Tibial artery (tissue), 4 donors: Measurements from ENCODE around the gene SUGCT.

Experiments
- DNase-seq, 2 donors: peaks; one replicate each; pipeline ENCODE4 v3.0.0-alpha.2; 2019
- H3K27ac ChIP-seq, 2 donors: fragments of 200-600 bp; sonication (generic) in 1 of 2; 1 replicate in 1 of 2; 2 replicates in 1 of 2; pipeline ENCODE4 v1.5.1; 2018 to 2019; ENCODE audit warnings: mild to moderate bottlenecking in 1 of 2
- H3K27me3 ChIP-seq, 2 donors: fragments of 200-600 bp; sonication (generic) in 1 of 2; one replicate each; pipeline versions ENCODE4 v1.5.1 to v1.6.0; 2016 to 2019
- H3K36me3 ChIP-seq, 3 donors: fragments of 200-600 bp; sonication (generic) in 2 of 3; one replicate each; pipeline ENCODE4 v1.5.1; 2016 to 2019; ENCODE audit warnings: mild to moderate bottlenecking in 2 of 3
- H3K4me1 ChIP-seq, 4 donors: fragments of 200-600 bp; sonication (generic) in 2 of 4; 1 replicate in 3 of 4; 2 replicates in 1 of 4; pipeline ENCODE4 v1.5.1; 2016 to 2019
- H3K4me3 ChIP-seq, 2 donors: fragments of 200-600 bp; sonication (generic) in 1 of 2; 1 replicate in 1 of 2; 2 replicates in 1 of 2; pipeline ENCODE4 v1.5.1; 2018 to 2019; ENCODE audit warnings: mild to moderate bottlenecking in 2 of 2
- H3K9me3 ChIP-seq, 3 donors: fragments of 200-600 bp; sonication (generic) in 1 of 3; one replicate each; pipeline ENCODE4 v1.5.1; 2016 to 2019
- intact Hi-C: fragments of 100-400 bp; cut with DNase I; formaldehyde crosslinking; loops from one replicate; pipeline ENCODE4 v1.15.0; 2023; ENCODE audit warnings: low total_unique reads
- TF ChIP-seq, protein P1 (sequence below), 2 experiments: fragments of 200-600 bp in 1 of 2; fragments of 450-650 bp in 1 of 2; IDR thresholded peaks; one replicate each; pipeline ENCODE4 v1.5.1; 2017 to 2019; ENCODE audit warnings: antibody characterized with exemption in 2 of 2, mild to moderate bottlenecking in 1 of 2, moderate library complexity in 1 of 2

The SUGCT gene

DNA sequence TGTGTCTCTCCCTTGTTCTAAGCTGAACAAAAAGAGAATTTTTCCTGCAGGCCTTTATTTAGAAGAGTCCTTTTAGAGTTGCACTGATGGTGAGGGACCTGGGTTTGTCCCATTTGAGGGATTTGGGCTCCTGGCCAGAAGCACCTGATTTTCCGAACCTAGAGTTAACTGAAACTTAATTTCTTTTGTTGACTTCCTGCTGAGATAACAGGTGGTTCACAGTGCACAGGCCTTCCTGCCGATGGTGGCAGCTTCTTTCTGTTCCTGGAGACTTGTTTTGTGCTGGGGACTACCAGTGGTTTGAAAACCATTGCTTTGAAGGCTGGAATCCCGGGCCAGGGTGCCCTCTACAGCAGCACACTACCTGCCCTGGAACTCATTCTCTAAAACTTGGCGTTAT is 99.2 kb downstream of the SUGCT start:
- H3K36me3 ChIP-seq: no peaks in the 10 kb centered on the region
- no peak for DNase-seq
- H3K4me3 ChIP-seq: no peak overlapping the region
- no peak overlapping the region for H3K27ac ChIP-seq
- no peaks in the 10 kb centered on the region for H3K9me3 ChIP-seq
- H3K4me1 ChIP-seq: peaks cover 0 to 8% (median 0%) of the 10 kb centered on the region in 4 donors
- H3K27me3 ChIP-seq: no peaks in the 10 kb centered on the region
- TF ChIP-seq, protein P1, sequence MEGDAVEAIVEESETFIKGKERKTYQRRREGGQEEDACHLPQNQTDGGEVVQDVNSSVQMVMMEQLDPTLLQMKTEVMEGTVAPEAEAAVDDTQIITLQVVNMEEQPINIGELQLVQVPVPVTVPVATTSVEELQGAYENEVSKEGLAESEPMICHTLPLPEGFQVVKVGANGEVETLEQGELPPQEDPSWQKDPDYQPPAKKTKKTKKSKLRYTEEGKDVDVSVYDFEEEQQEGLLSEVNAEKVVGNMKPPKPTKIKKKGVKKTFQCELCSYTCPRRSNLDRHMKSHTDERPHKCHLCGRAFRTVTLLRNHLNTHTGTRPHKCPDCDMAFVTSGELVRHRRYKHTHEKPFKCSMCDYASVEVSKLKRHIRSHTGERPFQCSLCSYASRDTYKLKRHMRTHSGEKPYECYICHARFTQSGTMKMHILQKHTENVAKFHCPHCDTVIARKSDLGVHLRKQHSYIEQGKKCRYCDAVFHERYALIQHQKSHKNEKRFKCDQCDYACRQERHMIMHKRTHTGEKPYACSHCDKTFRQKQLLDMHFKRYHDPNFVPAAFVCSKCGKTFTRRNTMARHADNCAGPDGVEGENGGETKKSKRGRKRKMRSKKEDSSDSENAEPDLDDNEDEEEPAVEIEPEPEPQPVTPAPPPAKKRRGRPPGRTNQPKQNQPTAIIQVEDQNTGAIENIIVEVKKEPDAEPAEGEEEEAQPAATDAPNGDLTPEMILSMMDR (IDR thresholded peaks at IDR 0.05): no peak
- intact Hi-C loops: loop anchor here (10.0 kb wide), 2 partner anchors 371 to 531 kb away; no protein-coding TSS in a partner anchor

DNA sequence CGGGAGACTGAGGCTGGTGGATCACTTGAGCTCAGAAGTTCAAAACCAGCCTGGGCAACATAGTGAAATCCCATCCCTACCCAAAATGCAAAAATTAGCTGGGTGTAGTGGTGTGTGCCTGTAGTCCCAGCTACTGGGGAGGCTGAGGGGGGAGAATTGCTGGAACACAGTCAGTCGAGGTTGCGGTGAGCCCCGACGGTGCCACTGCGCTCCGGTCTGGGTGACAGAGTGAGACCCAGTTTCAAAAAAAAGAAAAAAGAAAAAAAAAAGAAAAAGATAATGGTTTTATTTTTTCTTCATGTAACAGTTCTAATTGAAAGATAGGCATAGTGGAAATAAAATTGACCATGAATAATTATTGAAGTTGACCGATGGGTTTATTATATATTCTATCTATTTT is 99.9 kb downstream of the SUGCT start:
- no peaks in the 10 kb centered on the region for H3K36me3 ChIP-seq
- TF ChIP-seq, protein P1 (IDR thresholded peaks at IDR 0.05): no peak
- DNase-seq: no peak
- H3K4me1 ChIP-seq: peaks cover 0 to 8% (median 0%) of the 10 kb centered on the region in 4 donors
- H3K27ac ChIP-seq: no peak overlapping the region
- no peaks in the 10 kb centered on the region for H3K27me3 ChIP-seq
- intact Hi-C loops: loop anchor here (10.0 kb wide), 2 partner anchors 370 to 530 kb away; no protein-coding TSS in a partner anchor
- no peak overlapping the region for H3K4me3 ChIP-seq
- H3K9me3 ChIP-seq: no peaks in the 10 kb centered on the region

DNA sequence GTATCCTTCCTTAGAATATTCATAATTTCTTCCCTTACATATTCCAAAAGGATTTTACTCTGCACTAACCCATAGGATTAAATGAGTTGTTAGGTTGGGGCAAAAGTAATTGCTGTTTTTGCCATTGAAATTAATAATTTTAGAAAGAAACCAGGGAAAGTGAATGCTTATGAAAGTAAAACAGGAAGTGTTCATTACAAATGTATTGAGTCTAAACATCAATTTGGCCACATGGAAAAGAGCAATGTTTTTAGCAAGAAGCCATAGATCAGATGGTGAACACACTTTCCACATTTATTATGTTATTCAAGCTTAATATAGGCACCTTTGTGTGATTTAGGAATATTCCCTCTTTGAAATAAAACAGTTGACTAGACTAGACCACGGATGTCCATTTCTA is 102.9 kb downstream of the SUGCT start:
- TF ChIP-seq, protein P1 (IDR thresholded peaks at IDR 0.05): no peak
- Histone ChIP-seq H3K27ac (no peak overlapping the region), H3K27me3 (no peaks in the 10 kb centered on the region), H3K4me1 (peaks cover 0 to 1% (median 0%) of the 10 kb centered on the region in 4 donors), H3K9me3 (no peaks in the 10 kb centered on the region), H3K36me3 (no peaks in the 10 kb centered on the region), H3K4me3 (no peak overlapping the region)
- intact Hi-C loops: loop anchor here (10.0 kb wide), 2 partner anchors 367 to 527 kb away; no protein-coding TSS in a partner anchor
- DNase-seq: no peak

DNA sequence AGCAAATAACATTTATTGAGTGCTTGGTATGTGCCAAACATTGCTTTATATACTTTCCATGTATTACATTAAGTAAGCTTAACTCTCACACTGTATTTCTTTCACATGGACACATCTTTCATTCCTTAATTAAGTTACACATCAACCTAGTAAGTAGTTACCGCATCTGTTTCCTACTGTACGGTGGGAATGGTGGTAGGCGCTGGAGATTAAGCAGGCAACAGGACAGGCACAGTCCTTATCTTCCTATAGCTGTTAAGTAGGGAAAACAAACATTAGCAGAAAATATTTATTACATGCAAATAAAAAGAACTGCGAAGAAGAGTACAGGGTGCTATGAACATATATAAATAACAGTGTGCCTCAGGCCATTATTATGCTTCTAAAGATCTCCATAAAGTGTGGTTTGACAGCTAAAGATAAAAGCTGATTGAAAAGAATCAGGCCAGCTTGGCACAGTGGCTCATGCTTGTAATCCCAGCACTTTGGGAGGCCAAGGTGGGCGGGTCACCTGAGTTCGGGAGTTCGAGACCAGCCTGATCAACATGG is 105.0 kb downstream of the SUGCT start:
- Histone ChIP-seq H3K27ac (no peak overlapping the region), H3K9me3 (no peaks in the 10 kb centered on the region), H3K4me3 (no peak overlapping the region), H3K4me1 (no peaks in the 10 kb centered on the region), H3K36me3 (no peaks in the 10 kb centered on the region), H3K27me3 (no peaks in the 10 kb centered on the region)
- intact Hi-C loops: loop anchor here (10.0 kb wide), 2 partner anchors 365 to 525 kb away; no protein-coding TSS in a partner anchor
- DNase-seq: no peak
- TF ChIP-seq, protein P1 (IDR thresholded peaks at IDR 0.05): no peak

DNA sequence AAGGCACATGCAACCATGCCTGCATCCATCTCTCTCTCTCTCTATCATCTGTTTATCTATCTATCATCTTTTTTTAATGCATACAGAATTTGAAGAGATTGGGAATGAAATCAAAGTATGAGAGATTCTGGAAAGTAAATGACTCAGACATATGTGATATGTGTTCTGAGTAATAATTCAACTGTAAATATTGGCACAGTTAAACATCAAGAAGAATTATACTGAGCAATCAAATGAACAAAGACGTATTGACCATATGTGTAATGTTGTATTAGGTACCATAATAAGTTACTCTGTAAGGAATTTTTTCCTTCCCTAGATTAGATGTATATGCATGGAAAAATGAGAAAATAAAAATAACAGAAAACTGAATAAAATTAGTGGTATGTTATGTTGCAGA is 108.3 kb downstream of the SUGCT start:
- Histone ChIP-seq H3K4me3 (no peak overlapping the region), H3K27me3 (no peaks in the 10 kb centered on the region), H3K9me3 (no peaks in the 10 kb centered on the region), H3K4me1 (no peaks in the 10 kb centered on the region), H3K27ac (no peak overlapping the region), H3K36me3 (no peaks in the 10 kb centered on the region)
- intact Hi-C loops: no loop called here
- TF ChIP-seq, protein P1 (IDR thresholded peaks at IDR 0.05): no peak
- DNase-seq: no peak
